GM12878 (cell line): ENCODE data around the gene FDXACB1. TPM values are rescaled to one million over a fixed set of nuclear protein-coding genes. Genes with fewer than 3 reads are reported as not detected.

Experiments
- ATAC-seq: fragments of 200-7000 bp; cut with Tn5 transposase; 3 replicates; pipeline ENCODE4 v1.9.1; 2020; ENCODE audit warnings: mild to moderate bottlenecking, moderate library complexity
- BruUV-seq: library from RNA; stranded (reverse); fragments of 400-500 nt; replicated peaks from 2 replicates; lab custom pipeline; 2021; lab: Mats Ljungman, UMichigan
- CTCF ChIA-PET: fragments of 300-600 bp; sonication (Branson Sonifier 250); formaldehyde crosslinking; extraction: SDS; loops from one replicate; lab custom pipeline; 2021; ENCODE audit warnings: inconsistent platforms; lab: Yijun Ruan, JAX
- POLR2A ChIA-PET: fragments of 350-600 bp; formaldehyde crosslinking; extraction: SDS; loops from one replicate; lab custom pipeline; 2021; ENCODE audit warnings: inconsistent platforms; lab: Charles Lee
- RAD21 ChIA-PET: fragments of 300-600 bp; sonication (Branson Sonifier 250); formaldehyde crosslinking; loops from one replicate; lab custom pipeline; 2023; ENCODE audit warnings: antibody characterized with exemption; ENCODE audit not compliant: unreplicated experiment; lab: Charles Lee
- SMC1A ChIA-PET: fragments of 300-600 bp; sonication (Branson Sonifier 250); formaldehyde crosslinking; loops from one replicate; lab custom pipeline; 2023; ENCODE audit not compliant: unreplicated experiment, uncharacterized antibody; lab: Charles Lee
- DNase-seq: peaks from one replicate; pipeline ENCODE4 v3.0.0-alpha.2; 2011; ENCODE audit warnings: low read depth, low spot score
- FAIRE-seq: peaks from 3 replicates; lab custom pipeline; 2011; peaks lifted over from hg19 to GRCh38; lab: Jason Lieb, UNC
- H2AFZ ChIP-seq: 2 replicates; pipeline ENCODE4 v1.6.0; 2011; ENCODE audit warnings: low read depth, low read length, control low read depth; ENCODE audit not compliant: control insufficient read depth
- H3K27ac ChIP-seq: 2 replicates; pipeline ENCODE4 v1.5.1; 2011; ENCODE audit warnings: control low read depth; ENCODE audit not compliant: control insufficient read depth, insufficient read depth
- H3K27me3 ChIP-seq, 2 experiments: replicated peaks in 1 of 2; 2 replicates each; pipeline versions ENCODE4 v1.6.0 to v1.6.1; 2011; ENCODE audit warnings: low read length in 1 of 2; ENCODE audit not compliant: control insufficient read depth in 2 of 2, insufficient read depth in 2 of 2
- H3K36me3 ChIP-seq, 2 experiments: 2 replicates each; pipeline ENCODE4 v1.5.1; 2011; ENCODE audit warnings: low read length in 1 of 2; ENCODE audit not compliant: control insufficient read depth in 2 of 2, insufficient read depth in 2 of 2
- H3K4me1 ChIP-seq: 2 replicates; pipeline ENCODE4 v1.6.1; 2011; ENCODE audit warnings: mild to moderate bottlenecking, low read length, moderate library complexity, mixed read lengths; ENCODE audit not compliant: control insufficient read depth, insufficient read depth
- H3K4me2 ChIP-seq: 2 replicates; pipeline ENCODE4 v1.6.0; 2011; ENCODE audit warnings: control low read depth; ENCODE audit not compliant: control insufficient read depth, insufficient read depth
- H3K4me3 ChIP-seq: fragments of 200-600 bp; sonication (generic); 2 replicates; pipeline ENCODE4 v1.5.1; 2016
- H3K79me2 ChIP-seq: 2 replicates; pipeline ENCODE4 v1.6.0; 2011; ENCODE audit warnings: low read length; ENCODE audit not compliant: control insufficient read depth, insufficient read depth
- H3K9ac ChIP-seq: 2 replicates; pipeline ENCODE4 v1.8.0; 2011; ENCODE audit warnings: low read length, control low read depth, mixed read lengths; ENCODE audit not compliant: control insufficient read depth, insufficient read depth
- H3K9me3 ChIP-seq: replicated peaks from 3 replicates; pipeline ENCODE4 v1.5.1; 2011; ENCODE audit warnings: mild to moderate bottlenecking, low read length; ENCODE audit not compliant: control insufficient read depth, insufficient read depth
- H4K20me1 ChIP-seq: 2 replicates; pipeline ENCODE4 v1.6.0; 2011; ENCODE audit not compliant: control insufficient read depth, insufficient read depth
- ASH2L ChIP-seq: fragments of 300-600, 200-600 bp; sonication (generic); IDR thresholded peaks from 2 replicates; pipeline ENCODE4 v1.6.1; 2017; ENCODE audit warnings: low read depth, mild to moderate bottlenecking, borderline replicate concordance
- BCL11A ChIP-seq: IDR thresholded peaks from 2 replicates; pipeline ENCODE4 v1.6.1; 2011; ENCODE audit warnings: low read depth, low read length
- EED ChIP-seq: sonication (generic); IDR thresholded peaks from 2 replicates; pipeline ENCODE4 v1.6.1; 2016; ENCODE audit warnings: antibody characterized with exemption, low read depth
- FOS ChIP-seq: IDR thresholded peaks from 3 replicates; pipeline ENCODE4 v1.6.1; 2011; ENCODE audit warnings: borderline replicate concordance; ENCODE audit not compliant: insufficient read length; ENCODE audit errors: extremely low read depth
- HCFC1 ChIP-seq: fragments of 150-350 bp; IDR thresholded peaks from 2 replicates; pipeline ENCODE4 v1.6.1; 2014; ENCODE audit warnings: low read length
- KDM1A ChIP-seq: fragments of 200-600 bp; sonication (generic); IDR thresholded peaks from 2 replicates; pipeline ENCODE4 v1.6.1; 2016; ENCODE audit warnings: borderline replicate concordance
- KLF5 ChIP-seq: fragments of 450-650 bp; IDR thresholded peaks from 2 replicates; pipeline ENCODE4 v1.6.1; 2014; ENCODE audit warnings: mild to moderate bottlenecking; ENCODE audit not compliant: partially characterized antibody
- MYB ChIP-seq: fragments of 150-350 bp; IDR thresholded peaks from 2 replicates; pipeline ENCODE4 v1.6.1; 2014; ENCODE audit warnings: mild to moderate bottlenecking, low read depth, low read length, borderline replicate concordance
- NFXL1 ChIP-seq: fragments of 450-650 bp; IDR thresholded peaks from 2 replicates; pipeline ENCODE4 v1.6.1; 2017; ENCODE audit warnings: antibody characterized with exemption, mild to moderate bottlenecking, borderline replicate concordance
- WGBS: methylation state at CpG from one replicate; pipeline ENCODE4 v1.1.6; 2016; ENCODE audit warnings: low lambda C conversion rate; ENCODE audit not compliant: insufficient replicate concordance, insufficient coverage; ENCODE audit errors: missing lambda C conversion rate; 5-methylcytosine and 5-hydroxymethylcytosine counted together
- in situ Hi-C: fragments of 300-500 bp; cut with MboI; formaldehyde crosslinking; loops from 9 replicates; pipeline ENCODE4 v1.14.3; 2018; ENCODE audit warnings: mixed read lengths
- intact Hi-C: fragments of 100-400 bp; cut with micrococcal nuclease; formaldehyde crosslinking; loops from one replicate; pipeline ENCODE4 v1.14.2; 2022; ENCODE audit not compliant: unreplicated experiment
- polyA plus RNA-seq, 11 experiments: library from polyadenylated mRNA; depleted of rRNA in 4 of 11; unstranded in 6 of 11; stranded (reverse) in 5 of 11; fragments of >200 nt; fragmentation: Nextera tagmentation in 4 of 11; fragmentation: Illumina TruSeq in 1 of 11; extraction: Ambion mirVana in 4 of 11; extraction: Trizol in 1 of 11; gene quantifications; 1 replicate in 1 of 11; 2 replicates in 10 of 11; pipeline versions ENCODE4 v1.2.1 to v1.2.3, GENCODE V29; 2011 to 2016; ENCODE audit warnings: inconsistent platforms in 2 of 11, missing spikeins in 2 of 11, low read depth in 1 of 11
- total RNA-seq, 4 experiments: library from RNA; depleted of rRNA in 3 of 4; stranded (reverse); fragments of >200 nt in 3 of 4; fragmentation: Illumina TruSeq in 1 of 4; extraction: Trizol in 1 of 4; gene quantifications; 2 replicates each; pipeline versions ENCODE4 v1.2.1 to v1.2.3, GENCODE V29; 2013 to 2021
- TF ChIP-seq, protein P1 (sequence below): fragments of 450-650 bp; conservative IDR thresholded peaks from 2 replicates; pipeline ENCODE4 v1.6.1; 2017; ENCODE audit warnings: mild to moderate bottlenecking, moderate library complexity
- TF ChIP-seq, protein P2 (sequence below): fragments of 450-650 bp; IDR thresholded peaks from 2 replicates; pipeline ENCODE4 v1.6.1; 2017; ENCODE audit warnings: borderline replicate concordance

FDXACB1 gene
- total and polyA plus RNA-seq, 10 of the 15 experiments (the other 5 are each of a cell fraction or from before 2014, with no cell fraction given): 7.4 to 13.3 (median 9.7) TPM

DNA sequence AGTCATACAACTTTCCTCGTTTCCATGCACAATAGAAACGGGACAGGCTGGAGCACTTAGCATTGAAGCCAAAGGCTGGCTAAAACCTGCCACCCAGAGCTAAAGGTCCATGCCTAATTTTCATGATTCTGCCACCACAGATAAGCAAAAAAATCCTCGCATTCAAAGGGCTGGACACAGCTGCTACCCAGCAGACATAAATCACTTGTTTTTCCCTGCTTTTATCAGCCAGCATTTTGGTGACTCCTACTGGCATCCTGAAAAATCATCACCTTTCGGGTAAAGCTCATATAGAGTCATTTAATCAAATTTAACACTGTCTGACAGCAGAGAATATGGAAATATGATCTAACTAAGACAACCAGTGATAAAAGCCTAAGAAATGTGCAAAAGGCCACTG, 45.4 kb downstream of the FDXACB1 start:
- Histone ChIP-seq H3K9ac (no peak overlapping the region), H4K20me1 (no peaks in the 10 kb centered on the region), H2AFZ (no peak overlapping the region), H3K9me3 (no peaks in the 10 kb centered on the region), H3K27me3 (no peaks in the 10 kb centered on the region), H3K4me3 (no peak overlapping the region), H3K36me3 (peaks cover 0 to 20% of the 10 kb centered on the region in 2 experiments; a peak in 3 of 4 replicates), H3K27ac (no peak overlapping the region), H3K4me1 (peaks cover 20% of the 10 kb centered on the region)
- ChIA-PET RAD21 (interaction anchor here (0.8 to 1.9 kb wide), 7 partner anchors 55 to 267 kb away, joined by 3 to 6 read pairs (median 4); partner anchors contain the start of gene PPP2R1B), CTCF (interaction anchor here (0.6 to 5.2 kb wide), 10 partner anchors 10 to 246 kb away, joined by 3 to 34 read pairs (median 6); no protein-coding TSS in a partner anchor), SMC1A (interaction anchor here (0.9 to 3.9 kb wide), 11 partner anchors 9 to 248 kb away, joined by 3 to 24 read pairs (median 4); no protein-coding TSS in a partner anchor), POLR2A (interaction anchor here (0.9 to 2.3 kb wide), 2 partner anchors 38 to 67 kb away, joined by 3 to 8 read pairs; partner anchors contain the start of gene ALG9)
- ATAC-seq (no peak), DNase-seq (no peak), FAIRE-seq (no peak)
- no TSS peak for BruUV-seq
- in situ Hi-C loops: no loop called here
- intact Hi-C loops: no loop called here
- no peak for TF ChIP-seq ASH2L
- no peak for TF ChIP-seq HCFC1
- TF ChIP-seq KLF5: no peak
- no peak for TF ChIP-seq NFXL1
- TF ChIP-seq BCL11A: no peak
- no peak for TF ChIP-seq EED
- TF ChIP-seq, protein P1, sequence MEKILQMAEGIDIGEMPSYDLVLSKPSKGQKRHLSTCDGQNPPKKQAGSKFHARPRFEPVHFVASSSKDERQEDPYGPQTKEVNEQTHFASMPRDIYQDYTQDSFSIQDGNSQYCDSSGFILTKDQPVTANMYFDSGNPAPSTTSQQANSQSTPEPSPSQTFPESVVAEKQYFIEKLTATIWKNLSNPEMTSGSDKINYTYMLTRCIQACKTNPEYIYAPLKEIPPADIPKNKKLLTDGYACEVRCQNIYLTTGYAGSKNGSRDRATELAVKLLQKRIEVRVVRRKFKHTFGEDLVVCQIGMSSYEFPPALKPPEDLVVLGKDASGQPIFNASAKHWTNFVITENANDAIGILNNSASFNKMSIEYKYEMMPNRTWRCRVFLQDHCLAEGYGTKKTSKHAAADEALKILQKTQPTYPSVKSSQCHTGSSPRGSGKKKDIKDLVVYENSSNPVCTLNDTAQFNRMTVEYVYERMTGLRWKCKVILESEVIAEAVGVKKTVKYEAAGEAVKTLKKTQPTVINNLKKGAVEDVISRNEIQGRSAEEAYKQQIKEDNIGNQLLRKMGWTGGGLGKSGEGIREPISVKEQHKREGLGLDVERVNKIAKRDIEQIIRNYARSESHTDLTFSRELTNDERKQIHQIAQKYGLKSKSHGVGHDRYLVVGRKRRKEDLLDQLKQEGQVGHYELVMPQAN: no peak
- TF ChIP-seq KDM1A: no peak
- TF ChIP-seq MYB: no peak
- TF ChIP-seq, protein P2, sequence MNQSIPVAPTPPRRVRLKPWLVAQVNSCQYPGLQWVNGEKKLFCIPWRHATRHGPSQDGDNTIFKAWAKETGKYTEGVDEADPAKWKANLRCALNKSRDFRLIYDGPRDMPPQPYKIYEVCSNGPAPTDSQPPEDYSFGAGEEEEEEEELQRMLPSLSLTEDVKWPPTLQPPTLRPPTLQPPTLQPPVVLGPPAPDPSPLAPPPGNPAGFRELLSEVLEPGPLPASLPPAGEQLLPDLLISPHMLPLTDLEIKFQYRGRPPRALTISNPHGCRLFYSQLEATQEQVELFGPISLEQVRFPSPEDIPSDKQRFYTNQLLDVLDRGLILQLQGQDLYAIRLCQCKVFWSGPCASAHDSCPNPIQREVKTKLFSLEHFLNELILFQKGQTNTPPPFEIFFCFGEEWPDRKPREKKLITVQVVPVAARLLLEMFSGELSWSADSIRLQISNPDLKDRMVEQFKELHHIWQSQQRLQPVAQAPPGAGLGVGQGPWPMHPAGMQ: no peak
- no peak for TF ChIP-seq FOS
- TF ChIP-seq, all 136 proteins: peak for 0
- Histone ChIP-seq H3K4me2 (no peak overlapping the region), H3K79me2 (no peaks in the 10 kb centered on the region)
- WGBS: 93% methylated on average over 4 of the region's 4 CpGs
